ENCODE data around the gene MUC13. TPM values are rescaled to one million over a fixed set of nuclear protein-coding genes. Genes with fewer than 3 reads are reported as not detected.

MUC13 gene
- total and polyA plus RNA-seq, 11 donors, result 0.08 to 0.15 TPM; not detected in 9

- TF ChIP-seq POLR2A (IDR thresholded peaks at IDR 0.05) (no peak), CTCF (IDR thresholded peaks at IDR 0.05) (no peak)
- no peak overlapping the region for H3K27ac ChIP-seq
- WGBS, 4 donors, result 91 to 95% (median 92%) methylated on average over 8 of the region's 8 CpGs
- H3K36me3 ChIP-seq, result no peaks in the 10 kb centered on the region
- H3K4me1 ChIP-seq, result no peaks in the 10 kb centered on the region
- intact Hi-C loops (cut with DNase I), result no loop called here
- H3K27me3 ChIP-seq, result no peaks in the 10 kb centered on the region
- H3K9me3 ChIP-seq, result peaks cover 0 to 5% (median 0%) of the 10 kb centered on the region in 12 donors
- H3K4me3 ChIP-seq, result no peak overlapping the region
- ATAC-seq (no peak), DNase-seq (no peak)
These were observed 17.1 kb upstream of the MUC13 start for GRCh38 chr3:124951511-124952281.

GRCh38 chr3:124950026-124950425, 15.5 kb upstream of the MUC13 start:
- DNase-seq (no peak), ATAC-seq (no peak)
- TF ChIP-seq POLR2A (IDR thresholded peaks at IDR 0.05) (no peak), CTCF (IDR thresholded peaks at IDR 0.05) (no peak)
- no peaks in the 10 kb centered on the region for H3K9me3 ChIP-seq
- intact Hi-C loops (cut with DNase I), result no loop called here
- 90 to 92% (median 91%) methylated on average over 3 of the region's 3 CpGs for WGBS, 4 donors
- H3K27ac ChIP-seq, result no peak overlapping the region
- H3K4me3 ChIP-seq, result no peak overlapping the region
- H3K27me3 ChIP-seq, result no peaks in the 10 kb centered on the region
- no peaks in the 10 kb centered on the region for H3K36me3 ChIP-seq
- H3K4me1 ChIP-seq, result no peaks in the 10 kb centered on the region

- no peak for ATAC-seq
- no peak for DNase-seq
- Histone ChIP-seq H3K27ac (no peak overlapping the region), H3K36me3 (no peaks in the 10 kb centered on the region), H3K9me3 (no peaks in the 10 kb centered on the region), H3K27me3 (peaks cover 0 to 5% (median 0%) of the 10 kb centered on the region in 9 donors), H3K4me3 (no peak overlapping the region), H3K4me1 (no peaks in the 10 kb centered on the region)
- 84 to 94% (median 87%) methylated on average over 2 of the region's 2 CpGs for WGBS, 4 donors
- no peak for TF ChIP-seq POLR2A (IDR thresholded peaks at IDR 0.05)
- no peak for TF ChIP-seq CTCF (IDR thresholded peaks at IDR 0.05)
- intact Hi-C loops (cut with DNase I), result no loop called here
These were observed 8.1 kb upstream of the MUC13 start for GRCh38 chr3:124942613-124943012.

GRCh38 chr3:124941771-124942170, 7.2 kb upstream of the MUC13 start:
- Histone ChIP-seq H3K27me3 (peaks cover 0 to 5% (median 0%) of the 10 kb centered on the region in 9 donors), H3K4me3 (no peak overlapping the region), H3K9me3 (peaks cover 0 to 4% (median 0%) of the 10 kb centered on the region in 12 donors), H3K36me3 (no peaks in the 10 kb centered on the region), H3K4me1 (no peaks in the 10 kb centered on the region), H3K27ac (no peak overlapping the region)
- intact Hi-C loops (cut with DNase I), result no loop called here
- WGBS, 4 donors, result 67 to 93% (median 88%) methylated on average over 12 of the region's 12 CpGs
- no peak for TF ChIP-seq CTCF (IDR thresholded peaks at IDR 0.05)
- no peak for TF ChIP-seq POLR2A (IDR thresholded peaks at IDR 0.05)
- DNase-seq (no peak), ATAC-seq (no peak)
